T-cell (primary cell): ENCODE measurements around the gene SCFD2. TPM values are rescaled to one million over a fixed set of nuclear protein-coding genes. Genes with fewer than 3 reads are reported as not detected.
"Not testable (repeated sequence)": the region's sequence is repeated elsewhere in the genome, so short reads cannot be mapped to it uniquely, and the experiment has no call there.

Experiments
- ATAC-seq, 4 experiments: fragments of 200-7000 bp in 3 of 4; fragments of 150-1000 bp in 1 of 4; cut with Tn5 transposase; replicated peaks in 1 of 4; 1 replicate in 3 of 4; 2 replicates in 1 of 4; pipeline ENCODE4 v1.10.0; 2021; ENCODE audit warnings: moderate library complexity in 3 of 4, mild to moderate bottlenecking in 2 of 4, moderate number of reproducible peaks in 1 of 4
- CTCF ChIA-PET, 2 donors: fragments of 300-600 bp; sonication (Branson Sonifier 250); formaldehyde crosslinking; loops; one replicate each; lab custom pipeline; 2022; ENCODE audit warnings: antibody characterized with exemption in 2 of 2; lab: Charles Lee
- POLR2A ChIA-PET, 2 donors: fragments of 300-600 bp; sonication (Branson Sonifier 250); formaldehyde crosslinking; loops; one replicate each; lab custom pipeline; 2022; ENCODE audit warnings: antibody characterized with exemption in 2 of 2; lab: Charles Lee
- DNase-seq, 35 experiments: peaks; one replicate each; pipeline versions ENCODE4 v3.0.0 to v3.0.0-alpha.2; 2013 to 2023
- H3K27ac ChIP-seq: one replicate; pipeline ENCODE4 v1.5.1; 2013; ENCODE audit warnings: low read length
- H3K27me3 ChIP-seq, 2 experiments: replicated peaks in 1 of 2; 1 replicate in 1 of 2; 2 replicates in 1 of 2; pipeline versions ENCODE4 v1.6.1 to v1.7.0; 2013; ENCODE audit warnings: low read length in 1 of 2, mixed read lengths in 1 of 2; ENCODE audit not compliant: control insufficient read depth in 2 of 2, insufficient read depth in 2 of 2; ENCODE audit errors: extremely low read depth in 1 of 2
- H3K36me3 ChIP-seq, 2 donors: 1 replicate in 1 of 2; 2 replicates in 1 of 2; pipeline versions ENCODE4 v1.6.1 to v1.7.0; 2013; ENCODE audit warnings: low read length in 1 of 2; ENCODE audit not compliant: control insufficient read depth in 2 of 2, insufficient read depth in 1 of 2; ENCODE audit errors: extremely low read depth in 1 of 2
- H3K4me1 ChIP-seq, 2 experiments: 1 replicate in 1 of 2; 2 replicates in 1 of 2; pipeline versions ENCODE4 v1.6.1 to v1.7.0; 2013; ENCODE audit warnings: low read length in 2 of 2, mixed read lengths in 1 of 2; ENCODE audit not compliant: insufficient read depth in 2 of 2, control insufficient read depth in 1 of 2; ENCODE audit errors: extremely low read depth in 1 of 2
- H3K4me3 ChIP-seq, 2 donors: 1 replicate in 1 of 2; 2 replicates in 1 of 2; pipeline versions ENCODE4 v1.5.1 to v1.7.0; 2013; ENCODE audit warnings: mild to moderate bottlenecking in 2 of 2, low read length in 1 of 2, moderate library complexity in 1 of 2; ENCODE audit not compliant: control insufficient read depth in 1 of 2; ENCODE audit errors: extremely low read depth in 1 of 2
- H3K9me3 ChIP-seq: 2 replicates; pipeline ENCODE4 v1.7.0; 2013
- H3K27ac Mint-ChIP-seq, 2 donors: one replicate each; pipeline ENCODE4 v1.8.0; 2020 to 2021; ENCODE audit warnings: mild to moderate bottlenecking in 2 of 2, mixed read lengths in 2 of 2
- H3K27me3 Mint-ChIP-seq, 2 donors: one replicate each; pipeline ENCODE4 v1.8.0; 2021 to 2022; ENCODE audit warnings: mixed read lengths in 2 of 2
- H3K36me3 Mint-ChIP-seq: one replicate; pipeline ENCODE4 v1.8.0; 2021; ENCODE audit warnings: mixed read lengths
- H3K4me1 Mint-ChIP-seq, 3 donors: one replicate each; pipeline ENCODE4 v1.8.0; 2020 to 2022; ENCODE audit warnings: mixed read lengths in 3 of 3, mild to moderate bottlenecking in 1 of 3
- H3K4me3 Mint-ChIP-seq, 3 donors: one replicate each; pipeline ENCODE4 v1.8.0; 2020 to 2022; ENCODE audit warnings: mild to moderate bottlenecking in 3 of 3, mixed read lengths in 3 of 3, moderate library complexity in 3 of 3
- H3K9me3 Mint-ChIP-seq, 3 donors: one replicate each; pipeline ENCODE4 v1.8.0; 2020 to 2022; ENCODE audit warnings: mixed read lengths in 3 of 3
- WGBS: methylation state at CpG from one replicate; pipeline ENCODE4 v1.1.5; 2013; ENCODE audit warnings: missing lambda C conversion rate; ENCODE audit not compliant: insufficient coverage; 5-methylcytosine and 5-hydroxymethylcytosine counted together
- total RNA-seq, 35 experiments: library from RNA in 6 of 35; stranded (reverse) in 6 of 35; fragments of 120-200 nt in 1 of 35; gene quantifications; one replicate each; pipeline versions ENCODE4 v1.2.1 to v1.2.4 and lab custom pipeline; 2013 to 2026

The SCFD2 gene
- total RNA-seq, 5 donors from 2014 or later (not counting 1 experiment from before 2014, with no cell fraction given): 19.0 to 28.9 (median 21.8) TPM

- H3K4me3 ChIP-seq: no peak overlapping the region
- no peak for ATAC-seq
- Mint-ChIP-seq H3K4me3 (no peak overlapping the region), H3K9me3 (no peaks in the 10 kb centered on the region), H3K27ac (no peak overlapping the region), H3K36me3 (no peaks in the 10 kb centered on the region), H3K4me1 (no peaks in the 10 kb centered on the region), H3K27me3 (peaks cover 13 to 18% of the 10 kb centered on the region in 2 donors)
- no peak for DNase-seq
- ChIA-PET POLR2A (no interaction called here), CTCF (no interaction called here)
- no peaks in the 10 kb centered on the region for H3K36me3 ChIP-seq
- H3K27me3 ChIP-seq: no peaks in the 10 kb centered on the region
- no peak overlapping the region for H3K27ac ChIP-seq
- no peaks in the 10 kb centered on the region for H3K9me3 ChIP-seq
- H3K4me1 ChIP-seq: no peaks in the 10 kb centered on the region
- WGBS: no CpG with 5 or more reads among the region's 3 CpGs
Observed at GRCh38 chr4:52836120-52836519, 529.7 kb downstream of the SCFD2 start.

DNA sequence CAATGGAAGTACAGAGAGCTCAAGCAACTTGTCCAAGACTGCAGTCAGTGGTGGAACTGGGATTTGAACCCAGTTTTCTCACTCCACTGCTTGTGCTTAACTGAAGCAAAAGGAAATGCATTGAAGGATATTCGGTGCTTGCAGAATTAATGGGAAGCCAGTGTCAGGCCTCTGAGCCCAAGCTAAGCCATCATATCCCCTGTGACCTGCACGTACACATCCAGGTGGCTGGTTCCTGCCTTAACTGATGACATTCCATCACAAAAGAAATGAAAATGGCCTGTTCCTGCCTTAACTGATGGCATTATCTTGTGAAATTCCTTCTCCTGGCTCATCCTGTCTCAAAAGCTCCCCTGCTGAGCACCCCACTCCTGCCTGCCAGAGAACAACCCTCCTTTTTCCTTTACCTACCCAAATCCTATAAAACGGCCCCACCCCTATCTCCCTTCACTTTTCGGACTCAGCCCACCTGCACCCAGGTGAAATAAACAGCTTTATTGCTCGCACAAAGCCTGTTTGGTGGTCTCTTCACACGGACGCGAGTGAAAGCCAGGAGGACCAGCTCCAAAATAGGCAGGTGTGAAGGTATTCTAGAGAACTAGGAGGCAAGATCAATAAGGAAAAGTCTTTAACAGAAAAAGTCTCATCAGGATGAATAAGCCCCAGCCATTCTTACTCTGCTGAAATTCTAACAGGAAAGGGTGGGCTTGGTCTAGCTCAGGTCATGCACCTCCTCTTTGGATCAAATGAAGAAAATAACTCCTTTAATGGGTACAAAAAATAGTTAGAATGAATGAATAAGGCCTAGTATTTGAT, 531.0 kb downstream of the SCFD2 start:
- H3K9me3 ChIP-seq, ATAC-seq, H3K36me3 ChIP-seq, DNase-seq, H3K4me3 Mint-ChIP-seq, H3K36me3 Mint-ChIP-seq, H3K27ac Mint-ChIP-seq, CTCF ChIA-PET, H3K9me3 Mint-ChIP-seq, H3K4me1 ChIP-seq, POLR2A ChIA-PET, H3K27me3 ChIP-seq, H3K4me1 Mint-ChIP-seq, H3K27ac ChIP-seq, H3K4me3 ChIP-seq: not testable (repeated sequence)
- H3K27me3 Mint-ChIP-seq: peaks cover 13 to 18% of the 10 kb centered on the region in 2 donors
- 43% methylated on average over 2 of the region's 8 CpGs for WGBS

DNA sequence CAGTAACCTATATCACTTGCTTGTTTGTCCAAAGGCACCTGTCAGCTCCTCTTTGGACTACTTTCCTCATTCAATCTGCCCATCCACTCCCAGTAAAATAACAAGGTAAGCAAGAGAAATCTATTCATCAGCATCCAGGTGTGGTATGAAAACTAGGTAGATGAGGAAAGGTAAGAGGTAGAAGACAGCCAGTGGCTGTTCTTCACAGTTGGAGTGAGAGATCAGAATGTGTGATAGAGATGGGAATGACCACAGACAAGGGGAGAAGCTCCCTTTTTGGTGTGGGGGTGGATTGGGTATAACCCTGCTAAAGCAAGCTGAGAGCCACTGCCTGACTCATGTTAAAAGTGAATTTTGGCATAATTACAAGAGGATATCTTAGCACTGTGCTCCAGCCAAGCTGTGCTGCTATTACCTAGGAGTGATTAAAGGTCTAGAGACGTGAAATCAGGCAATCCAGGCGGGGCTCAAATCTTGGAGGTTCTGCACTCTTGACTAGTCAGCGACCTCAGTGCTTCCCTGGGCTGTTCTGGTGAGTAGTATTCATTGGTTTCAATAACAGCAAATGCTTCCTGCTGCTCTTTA, 531.8 kb downstream of the SCFD2 start:
- Histone ChIP-seq H3K9me3 (no peaks in the 10 kb centered on the region), H3K27ac (no peak overlapping the region), H3K36me3 (no peaks in the 10 kb centered on the region), H3K27me3 (no peaks in the 10 kb centered on the region), H3K4me3 (no peak overlapping the region), H3K4me1 (no peaks in the 10 kb centered on the region)
- ATAC-seq (no peak), DNase-seq (no peak)
- Mint-ChIP-seq H3K27me3 (peaks cover 13 to 14% of the 10 kb centered on the region in 2 donors), H3K4me3 (no peak overlapping the region), H3K4me1 (no peaks in the 10 kb centered on the region), H3K27ac (no peak overlapping the region), H3K36me3 (no peaks in the 10 kb centered on the region), H3K9me3 (no peaks in the 10 kb centered on the region)
- 60% methylated on average over 3 of the region's 3 CpGs for WGBS
- POLR2A ChIA-PET: no interaction called here
- CTCF ChIA-PET: no interaction called here

GRCh38 chr4:52825460-52826090, 540.3 kb downstream of the SCFD2 start:
- ATAC-seq (peak; percentile 27 to 67 (median 36)), DNase-seq (no peak)
- ChIA-PET CTCF (no interaction called here), POLR2A (no interaction called here)
- Mint-ChIP-seq H3K27ac (peak overlapping the region in 1 of 2 donors; percentile 65), H3K4me3 (no peak overlapping the region), H3K36me3 (no peaks in the 10 kb centered on the region), H3K9me3 (no peaks in the 10 kb centered on the region), H3K4me1 (peaks cover 17 to 30% (median 25%) of the 10 kb centered on the region in 3 donors), H3K27me3 (no peaks in the 10 kb centered on the region)
- Histone ChIP-seq H3K9me3 (no peaks in the 10 kb centered on the region), H3K4me3 (no peak overlapping the region), H3K36me3 (no peaks in the 10 kb centered on the region), H3K27ac (no peak overlapping the region), H3K4me1 (peaks cover 5 to 10% of the 10 kb centered on the region in 2 experiments), H3K27me3 (no peaks in the 10 kb centered on the region)
- WGBS: no CpG with 5 or more reads among the region's 3 CpGs

- Mint-ChIP-seq H3K36me3 (no peaks in the 10 kb centered on the region), H3K27me3 (no peaks in the 10 kb centered on the region), H3K27ac (peak overlapping the region in 1 of 2 donors; percentile 65), H3K4me3 (no peak overlapping the region), H3K9me3 (no peaks in the 10 kb centered on the region), H3K4me1 (peaks cover 17 to 30% (median 25%) of the 10 kb centered on the region in 3 donors)
- Histone ChIP-seq H3K27ac (no peak overlapping the region), H3K4me1 (peaks cover 5 to 10% of the 10 kb centered on the region in 2 experiments), H3K36me3 (no peaks in the 10 kb centered on the region), H3K27me3 (no peaks in the 10 kb centered on the region), H3K4me3 (no peak overlapping the region), H3K9me3 (no peaks in the 10 kb centered on the region)
- peak in 1 of 4 experiments; percentile 73 for ATAC-seq
- CTCF ChIA-PET: no interaction called here
- 54% methylated on average over 8 of the region's 12 CpGs for WGBS
- POLR2A ChIA-PET: no interaction called here
- peak in 2 of 35 experiments; percentile 5 to 6 for DNase-seq
Observed at GRCh38 chr4:52824603-52825459, 541.0 kb downstream of the SCFD2 start.

GRCh38 chr4:52824270-52824602, 541.6 kb downstream of the SCFD2 start:
- ATAC-seq (no peak), DNase-seq (no peak)
- H3K4me3 ChIP-seq: no peak overlapping the region
- H3K27ac ChIP-seq: no peak overlapping the region
- no peaks in the 10 kb centered on the region for H3K9me3 Mint-ChIP-seq
- no peaks in the 10 kb centered on the region for H3K9me3 ChIP-seq
- 100% methylated on average over 2 of the region's 6 CpGs for WGBS
- no peaks in the 10 kb centered on the region for H3K27me3 Mint-ChIP-seq
- H3K27me3 ChIP-seq: no peaks in the 10 kb centered on the region
- no peak overlapping the region for H3K27ac Mint-ChIP-seq
- ChIA-PET CTCF (no interaction called here), POLR2A (no interaction called here)
- no peak overlapping the region for H3K4me3 Mint-ChIP-seq
- no peaks in the 10 kb centered on the region for H3K36me3 ChIP-seq
- H3K36me3 Mint-ChIP-seq: no peaks in the 10 kb centered on the region
- peaks cover 17 to 30% (median 25%) of the 10 kb centered on the region in 3 donors for H3K4me1 Mint-ChIP-seq
- peaks cover 5 to 10% of the 10 kb centered on the region in 2 experiments for H3K4me1 ChIP-seq
